Gastrocnemius medialis (tissue), 4 donors: ENCODE measurements around the gene RUSF1. TPM values are rescaled to one million over a fixed set of nuclear protein-coding genes. Genes with fewer than 3 reads are reported as not detected.
A peak's percentile ranks its signal among the peaks of the same experiment; 100 is the strongest.

ENCODE experiments used
- ATAC-seq, 2 donors: fragments of 150-250 bp; one replicate each; pipeline ENCODE4 v1.9.1; 2016
- DNase-seq, 2 donors: peaks; one replicate each; pipeline ENCODE4 v3.0.0-alpha.2; 2019
- H3K27ac ChIP-seq, 4 donors: fragments of 200-600 bp; sonication (generic); 1 replicate in 1 of 4; 2 replicates in 3 of 4; pipeline ENCODE4 v1.5.1; 2016 to 2018; ENCODE audit warnings: mild to moderate bottlenecking in 2 of 4, moderate library complexity in 1 of 4
- H3K27me3 ChIP-seq, 3 donors: fragments of 200-600 bp; sonication (generic) in 2 of 3; 1 replicate in 1 of 3; 2 replicates in 2 of 3; pipeline versions ENCODE4 v1.5.1 to v1.6.0; 2016 to 2019; ENCODE audit warnings: mild to moderate bottlenecking in 1 of 3, moderate library complexity in 1 of 3
- H3K36me3 ChIP-seq, 2 donors: fragments of 200-600 bp; sonication (generic) in 1 of 2; one replicate each; pipeline ENCODE4 v1.5.1; 2017 to 2018
- H3K4me1 ChIP-seq, 2 donors: fragments of 200-600 bp; sonication (generic) in 1 of 2; one replicate each; pipeline ENCODE4 v1.5.1; 2016 to 2017; ENCODE audit warnings: mild to moderate bottlenecking in 2 of 2
- H3K4me3 ChIP-seq, 4 donors: fragments of 200-600 bp; sonication (generic) in 3 of 4; 1 replicate in 1 of 4; 2 replicates in 3 of 4; pipeline ENCODE4 v1.5.1; 2016 to 2019; ENCODE audit warnings: mild to moderate bottlenecking in 2 of 4
- H3K9me3 ChIP-seq, 3 donors: fragments of 200-600 bp; sonication (generic) in 2 of 3; 1 replicate in 1 of 3; 2 replicates in 2 of 3; pipeline ENCODE4 v1.5.1; 2016 to 2019
- CTCF ChIP-seq, 5 experiments: fragments of 450-650 bp in 3 of 5; fragments of 200-600 bp in 2 of 5; sonication (generic) in 2 of 5; IDR thresholded peaks in 4 of 5; conservative IDR thresholded peaks in 1 of 5; 1 replicate in 4 of 5; 2 replicates in 1 of 5; pipeline ENCODE4 v1.5.1; 2016 to 2019; ENCODE audit warnings: antibody characterized with exemption in 5 of 5, mild to moderate bottlenecking in 3 of 5, moderate library complexity in 3 of 5
- POLR2A ChIP-seq, 2 donors: fragments of 450-650 bp; IDR thresholded peaks; one replicate each; pipeline ENCODE4 v1.6.1; 2017; ENCODE audit warnings: antibody characterized with exemption in 2 of 2, mild to moderate bottlenecking in 2 of 2, moderate library complexity in 2 of 2
- in situ Hi-C, 4 donors: fragments of 200-750 bp; cut with MboI; loops; one replicate each; pipeline versions ENCODE4 v1.15.0 to v1.8.0; 2017; ENCODE audit warnings: low sequenced_read_pairs in 4 of 4
- intact Hi-C: fragments of 100-400 bp; cut with DNase I; formaldehyde crosslinking; loops from one replicate; pipeline ENCODE4 v1.15.1; 2023; ENCODE audit warnings: low total_unique reads
- total RNA-seq, 4 donors: library from RNA; depleted of rRNA; stranded (reverse); fragments of >200 nt; gene quantifications; one replicate each; pipeline versions ENCODE4 v1.1.0 to v1.2.3, GENCODE V29; 2016

Gene RUSF1
- total RNA-seq, 4 donors from 2014 or later: 6.7 to 15.1 (median 8.5) TPM

DNA sequence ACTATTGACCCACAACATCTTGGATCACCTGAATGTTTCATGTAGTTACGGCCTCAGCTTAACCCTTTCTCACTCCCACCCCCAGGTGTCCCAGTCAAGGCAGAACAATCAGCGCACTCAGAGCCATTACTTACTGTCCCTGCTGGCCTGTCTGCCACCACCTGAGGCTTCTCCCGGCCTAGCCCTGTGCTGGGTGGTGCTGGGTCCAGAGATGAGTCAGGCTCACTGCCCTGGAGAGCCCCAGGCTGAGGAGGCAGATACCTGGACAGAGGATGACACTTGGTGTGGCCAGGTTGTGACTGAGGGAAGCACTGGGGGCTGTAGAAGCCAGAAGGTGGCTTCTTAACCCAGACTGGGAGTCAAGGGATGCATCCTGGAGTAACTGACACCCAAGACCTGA lies 29.2 kb downstream of the RUSF1 start:
- ATAC-seq (no peak), DNase-seq (no peak)
- H3K36me3 ChIP-seq: no peaks in the 10 kb centered on the region
- no peak overlapping the region for H3K4me3 ChIP-seq
- in situ Hi-C loops (no loop called here), intact Hi-C loops (no loop called here)
- TF ChIP-seq POLR2A (IDR thresholded peaks at IDR 0.05) (no peak), CTCF (IDR thresholded peaks at IDR 0.05 in 4 of 5, conservative IDR thresholded peaks at IDR 0.05 in 1 of 5) (no peak)
- no peak overlapping the region for H3K27ac ChIP-seq
- no peaks in the 10 kb centered on the region for H3K9me3 ChIP-seq
- no peaks in the 10 kb centered on the region for H3K4me1 ChIP-seq
- H3K27me3 ChIP-seq: peaks cover 4 to 18% (median 5%) of the 10 kb centered on the region in 3 donors

GRCh38 chr16:31477220-31478216 lies 30.7 kb downstream of the RUSF1 start:
- Histone ChIP-seq H3K4me1 (no peaks in the 10 kb centered on the region), H3K4me3 (no peak overlapping the region)
- in situ Hi-C loops: no loop called here

DNA sequence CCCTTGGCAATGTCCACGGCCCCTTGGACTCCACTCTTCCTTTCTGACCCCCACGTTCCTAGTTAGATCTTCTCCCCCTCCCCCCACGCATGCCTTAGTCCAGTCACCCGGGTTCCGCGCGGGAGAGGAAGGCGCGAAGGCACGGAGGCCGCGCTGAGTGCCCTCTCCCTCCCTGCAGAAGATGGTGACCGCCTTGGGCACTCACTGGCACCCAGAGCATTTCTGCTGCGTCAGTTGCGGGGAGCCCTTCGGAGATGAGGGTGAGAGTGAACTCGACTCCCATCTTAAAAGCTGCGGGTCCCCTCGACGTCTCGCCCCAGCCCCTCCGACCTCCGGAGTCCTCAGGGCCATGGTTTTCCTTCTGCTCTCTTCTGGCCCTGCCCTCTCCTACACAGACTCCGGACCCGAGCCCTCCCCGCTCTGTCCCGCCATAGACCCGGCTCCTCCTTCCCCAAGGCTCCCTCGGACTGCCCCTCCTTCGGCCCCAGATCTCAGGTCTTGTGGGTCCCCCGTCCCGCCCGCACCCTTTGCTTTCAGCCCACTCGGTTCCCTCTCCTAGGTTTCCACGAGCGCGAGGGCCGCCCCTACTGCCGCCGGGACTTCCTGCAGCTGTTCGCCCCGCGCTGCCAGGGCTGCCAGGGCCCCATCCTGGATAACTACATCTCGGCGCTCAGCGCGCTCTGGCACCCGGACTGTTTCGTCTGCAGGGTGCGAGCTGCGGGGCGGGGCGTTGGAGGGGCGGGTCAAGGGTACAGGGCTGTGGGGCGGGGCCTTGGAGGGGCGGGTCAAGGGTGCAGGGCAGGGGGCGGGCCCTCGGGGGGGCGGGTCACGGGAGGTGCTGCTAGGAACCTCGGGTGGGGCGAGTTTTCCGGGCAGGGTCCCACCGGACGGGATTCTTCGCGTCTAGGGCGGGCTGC lies 31.6 kb downstream of the RUSF1 start:
- Histone ChIP-seq H3K36me3 (no peaks in the 10 kb centered on the region), H3K27ac (no peak overlapping the region), H3K4me3 (peak overlapping the region in 1 of 4 donors; percentile 10), H3K9me3 (no peaks in the 10 kb centered on the region), H3K4me1 (peaks cover 0 to 6% of the 10 kb centered on the region in 2 donors), H3K27me3 (peaks cover 4 to 21% (median 7%) of the 10 kb centered on the region in 3 donors)
- intact Hi-C loops (no loop called here), in situ Hi-C loops (no loop called here)
- no peak for DNase-seq
- ATAC-seq: no peak
- TF ChIP-seq CTCF (IDR thresholded peaks at IDR 0.05 in 4 of 5, conservative IDR thresholded peaks at IDR 0.05 in 1 of 5) (no peak), POLR2A (IDR thresholded peaks at IDR 0.05) (no peak)

More at GRCh38 chr16:31477220-31478216, 30.7 kb downstream of the RUSF1 start:
- Histone ChIP-seq H3K27me3 (peaks cover 4 to 18% (median 6%) of the 10 kb centered on the region in 3 donors), H3K27ac (no peak overlapping the region), H3K36me3 (no peaks in the 10 kb centered on the region), H3K9me3 (no peaks in the 10 kb centered on the region)
- intact Hi-C loops: no loop called here
- no peak for ATAC-seq
- no peak for TF ChIP-seq POLR2A (IDR thresholded peaks at IDR 0.05)
- no peak for TF ChIP-seq CTCF (IDR thresholded peaks at IDR 0.05 in 4 of 5, conservative IDR thresholded peaks at IDR 0.05 in 1 of 5)
- no peak for DNase-seq

- no peak overlapping the region for H3K4me3 ChIP-seq
- DNase-seq: no peak
- H3K27ac ChIP-seq: no peak overlapping the region
- intact Hi-C loops (no loop called here), in situ Hi-C loops (no loop called here)
- no peaks in the 10 kb centered on the region for H3K36me3 ChIP-seq
- no peak for ATAC-seq
- peaks cover 0 to 11% of the 10 kb centered on the region in 2 donors for H3K4me1 ChIP-seq
- peaks cover 4 to 21% (median 7%) of the 10 kb centered on the region in 3 donors for H3K27me3 ChIP-seq
- no peaks in the 10 kb centered on the region for H3K9me3 ChIP-seq
- TF ChIP-seq CTCF (IDR thresholded peaks at IDR 0.05 in 4 of 5, conservative IDR thresholded peaks at IDR 0.05 in 1 of 5) (no peak), POLR2A (IDR thresholded peaks at IDR 0.05) (no peak)
Measured at GRCh38 chr16:31475946-31476302, 32.3 kb downstream of the RUSF1 start.
